Activated CD8-positive, alpha-beta memory T cell treated with anti-CD3 and anti-CD28 coated beads for 36 hours (primary cell): Measurements from ENCODE around the gene FBN3. TPM values are rescaled to one million over a fixed set of nuclear protein-coding genes. Genes with fewer than 3 reads are reported as not detected.

Experiments
- CTCF ChIA-PET: fragments of 350-600 bp; sonication (Branson Sonifier 250); formaldehyde crosslinking; loops from one replicate; lab custom pipeline; 2021; ENCODE audit warnings: antibody characterized with exemption; lab: Charles Lee
- POLR2A ChIA-PET: fragments of 350-600 bp; sonication (Branson Sonifier 250); formaldehyde crosslinking; loops from one replicate; lab custom pipeline; 2021; ENCODE audit warnings: antibody characterized with exemption; lab: Charles Lee
- total RNA-seq, 2 experiments: library from RNA; stranded (reverse); gene quantifications; one replicate each; pipeline ENCODE4 v1.2.3, GENCODE V29; 2021

FBN3 gene
- total RNA-seq, 2 experiments from 2014 or later = not detected

DNA sequence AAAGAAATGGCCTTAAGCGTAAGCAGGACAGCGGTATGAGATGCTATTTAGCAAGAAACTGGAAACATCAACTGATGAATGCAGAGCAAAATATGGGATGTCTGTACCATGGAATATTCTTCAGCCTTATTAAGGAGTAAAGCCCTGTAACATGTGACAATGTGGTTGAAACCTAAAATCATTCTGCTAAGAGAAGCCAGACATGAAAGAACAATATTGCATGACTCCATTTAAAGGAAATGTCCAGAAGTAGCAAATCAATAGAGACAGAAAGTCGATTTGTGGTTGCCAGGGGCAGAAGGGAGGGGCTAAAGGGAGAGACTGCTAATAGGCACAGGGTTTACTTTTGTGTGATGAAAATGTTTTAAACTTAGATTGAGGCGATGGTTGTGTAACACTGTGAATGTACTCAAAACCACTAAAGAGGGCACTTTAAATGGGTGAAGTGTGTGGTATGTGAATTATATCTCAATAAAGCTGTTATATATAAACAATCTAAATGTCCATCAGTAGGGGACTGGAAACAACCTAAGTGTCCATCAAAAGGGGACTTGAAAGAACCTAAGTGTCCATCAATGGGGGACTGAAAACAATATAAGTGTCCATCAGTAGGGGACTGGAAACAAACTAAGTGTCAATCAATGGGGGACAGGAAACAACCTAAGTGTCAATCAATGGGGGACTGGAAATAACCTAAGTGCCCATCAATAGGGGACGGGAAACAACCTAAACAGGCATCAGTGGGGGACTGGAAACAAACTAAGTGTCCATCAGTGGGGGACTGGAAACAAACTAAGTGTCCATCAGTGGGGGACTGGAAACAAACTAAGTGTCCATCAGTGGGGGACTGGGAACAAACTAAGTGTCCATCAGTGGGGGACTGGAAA, 51.5 kb downstream of the FBN3 start:
- ChIA-PET CTCF (no interaction called here), POLR2A (no interaction called here)

DNA sequence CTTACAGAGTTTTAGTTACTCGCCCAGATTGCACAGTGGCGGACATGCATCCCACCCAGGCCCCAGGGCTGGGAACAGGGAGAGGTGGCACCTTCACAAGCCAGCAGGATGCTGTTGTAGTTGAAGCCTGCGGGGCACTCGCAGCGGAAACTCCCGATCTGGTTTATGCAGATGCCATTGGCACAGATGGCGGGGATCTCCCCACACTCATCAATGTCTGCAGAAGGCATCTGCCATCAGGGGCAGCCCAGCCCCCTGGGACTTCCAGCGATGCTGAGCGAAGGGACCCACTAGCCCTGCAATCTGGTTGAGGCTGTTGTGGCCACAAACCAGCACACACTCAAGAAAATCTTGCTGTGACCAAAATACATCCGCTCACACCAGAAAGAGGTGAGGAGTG, 52.2 kb downstream of the FBN3 start:
- CTCF ChIA-PET = no interaction called here
- POLR2A ChIA-PET = no interaction called here

DNA sequence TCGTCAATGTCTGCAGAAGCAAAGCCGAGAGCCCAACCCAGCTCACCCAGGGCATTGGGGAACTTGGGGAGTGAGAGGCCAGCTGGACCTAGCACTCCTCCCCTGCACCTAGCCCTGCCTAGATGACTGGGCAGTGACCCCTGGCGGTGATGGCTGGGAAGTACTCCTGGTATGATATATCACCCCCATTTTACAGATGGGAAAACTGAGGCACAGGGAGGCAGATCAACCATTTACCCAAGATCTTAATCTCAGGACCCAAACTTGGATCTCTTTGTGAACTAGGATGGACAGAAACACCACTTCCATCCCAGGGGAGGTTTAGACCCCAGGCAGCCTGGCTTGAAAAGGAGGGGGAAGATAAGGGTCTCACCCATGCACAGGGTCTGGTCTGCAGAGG, 53.3 kb downstream of the FBN3 start:
- POLR2A ChIA-PET = no interaction called here
- CTCF ChIA-PET = no interaction called here

DNA sequence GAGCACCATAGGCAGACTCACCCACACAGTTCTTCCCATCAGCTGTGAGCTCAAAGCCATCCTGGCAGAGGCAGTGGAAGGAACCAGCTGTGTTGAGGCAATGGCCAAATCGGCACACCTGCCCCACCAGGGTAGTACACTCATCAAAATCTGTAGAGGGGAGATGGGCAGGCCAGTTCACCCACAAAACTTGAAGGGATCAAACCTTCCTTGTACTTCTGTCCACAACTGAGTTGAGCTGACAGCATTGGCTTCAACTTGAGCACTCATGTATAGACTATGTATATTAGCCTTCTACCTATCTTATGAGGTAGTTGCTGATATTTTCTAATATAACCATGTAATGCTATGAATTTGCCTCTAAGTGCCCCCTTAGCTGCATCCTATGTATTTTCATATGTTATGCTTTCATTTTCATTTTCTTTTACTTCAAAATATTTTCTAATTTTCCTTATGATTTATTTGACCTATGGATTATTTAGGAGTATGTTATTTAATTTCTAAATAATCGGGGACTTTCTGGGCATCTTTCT, 54.0 kb downstream of the FBN3 start:
- ChIA-PET POLR2A (no interaction called here), CTCF (interaction anchor here (0.6 kb wide), 1 partner anchor 521 kb away, joined by 6 read pairs; no protein-coding TSS in a partner anchor)

DNA sequence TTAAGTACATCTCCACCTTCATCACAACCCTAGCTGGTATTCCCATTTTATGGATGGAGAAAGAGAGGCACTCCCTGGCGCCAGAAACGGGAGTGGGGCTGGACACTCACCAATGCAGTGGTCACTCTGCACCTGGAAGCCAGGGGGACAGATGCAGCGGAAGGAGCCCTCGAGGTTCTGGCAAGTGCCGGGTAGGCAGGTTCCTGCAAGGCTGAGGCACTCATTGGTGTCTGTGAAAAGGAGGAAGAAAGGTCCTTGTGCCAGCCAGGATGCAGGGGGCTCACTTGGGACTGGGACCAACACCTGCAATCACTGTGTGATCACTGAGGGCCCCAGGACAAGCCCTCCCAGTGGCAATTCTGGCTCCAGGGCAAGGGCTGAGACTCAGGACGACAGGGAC, 55.1 kb downstream of the FBN3 start:
- ChIA-PET CTCF (no interaction called here), POLR2A (no interaction called here)

DNA sequence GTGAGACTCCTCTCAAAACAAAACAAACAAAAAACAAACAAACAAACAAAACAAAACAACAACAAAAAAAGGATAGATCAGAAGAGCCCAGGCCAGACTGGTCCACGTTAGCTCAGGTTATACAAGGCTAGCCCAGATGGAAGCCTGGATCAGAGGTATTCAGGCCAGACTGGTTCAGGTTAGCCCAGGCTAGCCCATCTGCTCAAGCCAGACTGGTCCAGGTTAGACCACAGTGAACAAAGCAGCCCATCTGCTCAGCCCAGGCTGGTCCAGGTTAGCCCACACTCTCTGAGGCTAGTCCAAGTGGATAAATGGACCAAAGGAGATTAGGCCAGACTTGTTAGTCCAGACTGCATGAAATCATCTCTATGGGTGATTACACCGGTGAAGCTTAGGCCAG, 55.7 kb downstream of the FBN3 start:
- POLR2A ChIA-PET = interaction anchor here (0.6 kb wide), 1 partner anchor 163 kb away, joined by 3 read pairs; no protein-coding TSS in a partner anchor
- CTCF ChIA-PET = no interaction called here

DNA sequence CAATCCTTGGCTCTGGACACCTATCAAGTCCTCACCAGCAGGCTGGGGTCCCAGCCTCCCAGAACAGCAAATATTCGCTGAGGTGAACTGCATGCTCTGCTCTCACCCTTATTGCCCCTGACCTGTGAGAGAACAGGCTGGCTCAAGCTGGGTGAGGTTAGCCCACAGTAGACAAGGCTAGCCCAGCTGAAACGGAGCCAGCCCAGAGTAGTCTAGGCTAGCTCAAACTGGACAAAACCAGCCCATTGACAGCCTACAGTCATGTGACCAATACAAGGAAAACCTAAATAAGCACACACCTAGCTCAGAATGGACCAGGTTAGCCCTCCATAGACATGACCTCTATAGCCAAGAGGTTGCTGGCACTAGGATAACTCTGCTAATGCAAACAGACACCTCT, 58.4 kb downstream of the FBN3 start:
- CTCF ChIA-PET = interaction anchor here (0.6 kb wide), 1 partner anchor 525 kb away, joined by 3 read pairs; no protein-coding TSS in a partner anchor

DNA sequence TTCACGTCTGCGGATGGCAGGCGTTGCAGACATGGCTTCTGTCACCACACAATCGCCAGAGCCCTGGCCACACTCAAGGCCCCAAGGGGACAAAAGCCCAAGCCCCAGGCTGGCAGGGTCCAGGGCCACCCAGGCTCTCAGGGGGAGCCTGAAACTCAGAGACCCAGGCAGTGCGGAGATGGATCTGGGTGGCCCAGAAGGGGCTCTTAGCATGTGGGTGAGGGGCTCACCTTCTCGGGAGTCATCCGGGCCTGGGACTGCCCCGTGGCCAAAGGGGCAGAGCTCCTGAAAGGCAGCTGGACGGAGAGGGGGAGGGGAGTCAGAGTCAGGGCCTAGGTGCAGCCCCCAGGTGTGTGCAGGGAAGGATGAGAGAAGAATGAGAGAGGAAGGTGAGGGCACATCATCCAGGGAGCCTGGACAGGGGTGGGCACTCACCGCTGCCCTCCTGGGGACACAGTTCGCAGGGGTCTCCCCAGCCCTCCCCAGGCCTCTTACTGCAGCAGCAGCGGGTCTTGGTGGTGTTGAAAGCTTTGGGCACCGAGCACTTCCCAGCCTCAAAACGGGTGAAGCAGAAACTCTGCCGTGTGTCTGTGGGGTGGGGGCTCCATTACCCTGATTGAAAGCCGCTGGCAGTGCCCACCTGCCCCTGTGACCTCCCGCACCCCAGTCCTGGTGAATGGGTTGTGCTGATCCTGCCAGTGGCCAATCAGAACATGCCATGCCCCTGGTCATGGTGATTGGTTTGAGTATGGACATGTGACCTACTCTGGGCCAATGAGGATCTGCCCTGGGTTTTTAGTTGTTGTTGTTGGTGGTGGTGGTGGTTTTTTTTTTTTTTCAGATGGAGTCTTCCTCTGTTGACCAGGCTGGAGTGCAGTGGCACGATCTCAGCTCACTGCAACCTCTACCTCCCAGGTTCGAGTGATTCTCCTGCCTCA, 59.5 kb downstream of the FBN3 start:
- POLR2A ChIA-PET = no interaction called here
- CTCF ChIA-PET = no interaction called here

More for the DNA sequence above, 58.4 kb downstream of the FBN3 start:
- POLR2A ChIA-PET = no interaction called here

DNA sequence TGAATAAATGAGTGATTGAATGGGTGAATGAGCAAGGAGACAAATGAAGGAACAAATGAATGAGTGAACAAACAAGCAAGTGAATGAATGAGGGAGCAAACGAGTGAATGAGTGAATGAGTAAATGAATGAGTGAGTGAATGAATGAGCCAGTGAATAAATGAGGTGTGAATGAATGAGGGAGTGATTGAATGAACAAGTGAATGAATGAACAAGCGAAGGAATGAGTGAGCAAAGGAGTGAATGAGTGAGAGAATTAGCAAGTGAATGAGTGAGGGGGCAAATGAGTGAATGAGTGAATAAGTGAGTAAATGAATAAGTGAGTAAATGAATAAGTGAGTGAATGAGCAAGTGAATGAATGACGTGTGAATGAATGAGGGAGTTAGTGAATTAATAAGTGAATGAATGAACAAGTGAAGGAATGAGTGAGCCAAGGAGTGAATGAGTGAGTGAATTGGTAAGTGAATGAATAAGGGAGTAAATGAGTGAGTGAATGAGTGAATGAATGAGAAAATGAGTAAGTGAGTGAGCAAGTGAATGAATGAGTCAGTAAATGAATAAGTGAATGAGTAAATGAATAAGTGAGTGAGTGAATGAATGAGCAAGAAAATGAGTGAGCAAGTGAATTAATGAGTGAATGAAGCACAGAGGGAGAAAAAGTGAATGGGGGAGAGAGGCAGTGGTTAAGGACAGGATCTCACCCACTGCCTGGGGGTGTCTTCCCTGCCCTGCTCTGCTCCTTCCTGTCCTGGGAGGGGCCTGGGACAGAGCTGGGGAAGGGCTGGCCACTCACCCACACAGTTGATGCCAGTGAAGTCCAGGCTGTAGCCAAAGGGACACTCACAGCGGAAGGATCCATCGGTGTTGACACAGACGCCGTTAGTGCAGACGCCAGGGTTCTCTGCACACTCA, 60.4 kb downstream of the FBN3 start:
- ChIA-PET POLR2A (no interaction called here), CTCF (no interaction called here)

DNA sequence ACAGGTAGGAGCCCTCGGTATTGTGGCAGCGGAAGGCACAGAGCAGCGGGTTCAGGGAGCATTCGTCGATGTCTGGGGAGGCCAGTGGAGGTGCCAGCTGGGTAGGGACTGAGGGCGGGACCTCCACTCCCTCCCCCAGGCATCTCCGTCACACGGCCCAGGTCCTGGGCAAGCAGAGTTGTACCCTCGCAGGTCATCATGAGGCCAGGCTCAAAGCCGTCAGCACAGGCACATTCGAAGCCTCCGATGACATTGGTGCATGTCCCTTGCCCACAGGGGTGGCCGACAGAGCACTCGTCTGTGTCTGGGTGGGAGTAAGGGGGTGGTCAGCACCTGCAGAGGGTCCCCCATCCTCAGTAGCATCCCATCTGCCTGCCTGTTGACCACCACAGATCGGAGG, 61.5 kb downstream of the FBN3 start:
- ChIA-PET CTCF (no interaction called here), POLR2A (no interaction called here)

DNA sequence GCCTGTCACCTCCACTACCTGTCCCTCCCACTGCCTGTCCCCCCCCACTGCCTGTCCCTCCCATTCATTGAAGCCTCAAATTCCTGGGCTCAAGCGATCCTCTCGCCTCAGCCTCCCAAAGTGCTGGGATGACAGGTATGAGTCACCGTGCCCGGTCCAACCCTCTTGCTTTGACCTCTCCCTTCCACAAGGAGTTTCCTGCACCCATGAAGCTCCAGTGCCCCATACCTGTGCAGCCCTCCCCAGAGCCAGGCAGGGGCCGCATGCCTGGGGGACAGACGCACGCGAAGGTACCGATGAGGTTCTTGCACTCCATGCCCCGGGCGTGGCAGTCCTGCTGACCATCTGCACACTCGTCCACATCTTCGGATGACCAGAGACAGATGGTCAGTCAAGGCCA, 62.5 kb downstream of the FBN3 start:
- ChIA-PET CTCF (no interaction called here), POLR2A (no interaction called here)

DNA sequence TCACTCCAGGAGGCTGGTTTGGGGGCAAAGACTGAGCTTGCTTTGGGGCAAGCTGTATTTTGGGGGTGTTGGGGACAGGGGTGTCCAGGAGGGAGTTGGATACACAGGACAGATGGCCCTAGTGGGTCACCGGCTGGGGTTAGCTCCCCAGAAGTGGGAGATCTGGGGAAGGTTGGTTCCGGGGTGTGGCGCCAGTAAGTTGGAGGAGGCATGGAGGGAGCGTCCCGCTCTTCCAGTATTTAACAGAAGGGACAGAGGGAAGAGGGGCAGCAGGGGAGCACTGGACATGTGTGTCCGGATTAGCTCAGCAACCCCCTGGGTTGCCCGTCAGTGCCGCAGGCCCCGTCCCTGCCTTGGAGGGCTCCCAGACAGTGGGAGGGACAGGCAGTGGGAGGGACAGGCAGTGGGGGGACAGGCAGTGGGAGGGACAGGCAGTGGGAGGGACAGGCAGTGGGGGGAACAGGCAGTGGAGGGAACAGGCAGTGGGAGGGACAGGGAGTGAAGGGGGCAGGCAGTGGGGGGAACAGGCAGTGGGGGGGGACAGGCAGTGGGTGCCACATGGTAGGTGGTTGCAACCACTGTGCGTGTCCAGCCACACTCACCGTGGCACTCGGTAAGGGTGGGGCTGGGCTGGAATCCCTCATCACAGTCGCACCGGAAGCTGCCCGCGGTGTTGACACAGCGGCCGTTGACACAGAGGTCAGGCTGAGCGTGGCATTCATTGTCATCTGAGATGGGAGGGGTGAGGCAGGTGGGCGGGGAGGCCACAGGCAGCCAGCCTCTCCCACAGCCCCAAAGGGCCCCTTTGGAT, 63.6 kb downstream of the FBN3 start:
- ChIA-PET POLR2A (no interaction called here), CTCF (interaction anchor here (0.6 kb wide), 1 partner anchor 54 kb away, joined by 3 read pairs; no protein-coding TSS in a partner anchor)

DNA sequence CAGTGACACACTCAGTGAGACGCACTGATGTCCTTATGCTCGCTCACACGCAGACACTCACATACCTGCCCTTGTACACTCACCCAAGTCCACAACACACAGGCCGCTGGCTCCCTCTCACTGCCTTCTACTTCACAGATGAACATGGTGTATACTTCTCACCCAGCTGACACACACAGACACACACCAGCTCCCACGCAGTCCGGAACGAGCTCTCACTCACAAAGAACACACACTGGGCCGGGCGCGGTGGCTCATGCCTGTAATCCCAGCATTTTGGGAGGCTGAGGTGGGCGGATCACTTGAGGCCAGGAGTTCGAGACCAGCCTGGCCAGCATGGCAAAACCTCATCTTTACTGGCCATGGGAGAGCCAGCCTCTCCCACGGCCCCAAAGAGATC, 65.2 kb downstream of the FBN3 start:
- ChIA-PET POLR2A (no interaction called here), CTCF (no interaction called here)

DNA sequence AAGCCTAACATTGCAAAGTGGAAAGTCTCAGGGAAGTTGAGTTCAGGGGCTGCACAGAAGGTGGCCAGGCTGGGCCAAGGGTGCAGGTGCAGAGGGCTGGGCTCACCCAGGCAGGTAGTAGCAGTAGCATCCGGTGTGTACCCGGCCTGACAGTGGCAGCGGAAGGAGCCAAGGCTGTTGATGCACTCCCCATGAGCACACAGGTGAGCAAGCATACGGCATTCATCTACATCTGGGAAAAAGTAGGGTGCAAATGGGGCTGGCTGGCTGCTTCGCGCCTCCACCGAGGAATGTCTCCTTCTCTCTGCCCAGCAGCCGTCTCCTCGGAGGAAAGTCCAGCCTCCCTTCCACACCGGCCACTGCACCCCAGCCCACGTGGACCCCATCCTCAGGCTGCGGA, 66.3 kb downstream of the FBN3 start:
- POLR2A ChIA-PET = no interaction called here
- CTCF ChIA-PET = no interaction called here

DNA sequence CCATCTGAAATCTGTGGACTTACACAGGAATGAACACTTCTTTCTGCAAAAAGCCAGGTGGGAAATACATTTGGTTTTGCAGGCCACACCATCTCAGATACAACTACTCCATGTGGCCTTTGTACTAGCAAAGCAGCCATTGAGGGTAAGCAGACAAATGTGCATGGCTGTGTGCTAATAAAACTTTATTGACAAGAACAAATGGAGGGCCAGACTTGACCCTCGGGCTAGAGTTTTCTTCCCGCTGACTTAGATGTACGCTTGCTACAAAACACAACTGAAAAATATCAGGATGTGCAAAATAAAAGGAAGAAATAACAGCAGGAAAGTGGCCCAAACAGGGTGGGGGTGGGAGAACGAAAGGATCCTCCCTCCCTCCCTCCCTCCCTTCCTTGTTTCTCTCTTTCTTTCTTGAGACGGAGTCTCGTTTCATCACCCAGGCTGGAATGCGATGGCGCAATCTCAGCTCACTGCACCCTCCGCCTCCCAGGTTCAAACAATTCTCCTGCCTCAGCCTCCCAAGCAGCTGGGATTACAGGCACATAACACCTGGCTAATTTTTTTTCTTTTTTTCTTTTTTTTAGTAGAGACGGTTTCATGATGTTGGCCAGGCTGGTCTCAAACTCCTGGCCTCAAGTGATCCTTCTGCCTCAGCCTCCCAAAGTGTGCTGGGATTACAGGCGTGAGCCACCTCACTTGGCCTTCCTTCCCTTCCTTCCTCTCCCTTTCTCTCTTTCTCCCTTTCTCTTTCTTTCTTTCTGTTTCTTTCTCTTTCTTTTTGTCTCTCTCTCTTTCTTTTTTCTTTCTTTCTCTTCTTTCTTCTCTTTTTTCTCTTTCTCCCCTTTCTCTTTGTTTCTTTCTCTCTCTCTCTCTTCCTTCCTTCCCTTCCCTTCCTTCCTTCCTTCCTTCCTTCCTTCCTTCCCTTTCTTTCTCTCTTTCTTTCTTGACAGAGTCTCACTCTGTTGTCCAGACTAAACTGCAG, 67.5 kb downstream of the FBN3 start:
- POLR2A ChIA-PET = no interaction called here
- CTCF ChIA-PET = no interaction called here

DNA sequence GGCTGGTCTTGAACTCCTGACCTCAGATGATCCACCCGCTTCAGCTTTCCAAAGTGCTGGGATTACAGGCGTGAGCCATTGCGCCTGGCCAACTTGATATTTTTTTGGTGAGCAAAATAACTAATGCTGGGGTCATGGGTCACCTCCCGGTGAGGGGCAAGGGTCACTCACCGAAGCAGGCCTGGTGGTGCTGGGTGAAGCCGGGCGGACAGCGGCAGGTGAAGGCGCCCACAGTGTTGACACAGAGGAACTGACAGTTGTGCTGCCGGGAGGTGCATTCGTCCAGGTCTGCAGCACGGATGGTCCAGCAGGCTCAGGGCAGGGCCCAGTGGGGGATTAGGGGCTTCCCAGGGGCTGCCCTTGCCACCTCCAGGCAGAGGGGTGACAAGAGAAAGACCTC, 68.6 kb downstream of the FBN3 start:
- ChIA-PET POLR2A (no interaction called here), CTCF (interaction anchor here (0.7 kb wide), 1 partner anchor 39 kb away, joined by 3 read pairs; no protein-coding TSS in a partner anchor)

DNA sequence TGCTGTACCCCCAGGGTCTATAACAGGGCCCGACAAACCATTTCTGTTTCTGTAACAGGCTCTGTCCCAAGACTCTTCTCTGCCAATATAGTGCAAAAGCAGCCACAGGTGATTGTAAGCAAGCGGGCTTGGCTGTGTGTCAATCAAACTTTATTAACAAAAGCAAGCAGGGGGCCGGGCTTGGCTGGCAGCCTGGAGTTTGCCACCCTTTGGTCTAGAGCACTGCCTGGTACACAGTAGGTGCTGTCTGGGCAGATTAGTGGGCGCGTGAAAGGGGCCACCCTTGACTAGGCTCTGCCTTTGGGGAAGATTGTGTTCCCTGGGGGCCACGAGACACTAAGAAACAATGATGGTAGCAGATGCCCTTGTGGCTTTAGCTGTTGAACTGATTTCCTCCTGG, 69.4 kb downstream of the FBN3 start:
- ChIA-PET POLR2A (no interaction called here), CTCF (no interaction called here)
